Measurements from ENCODE around the gene THOC7. TPM values are rescaled to one million over a fixed set of nuclear protein-coding genes. Genes with fewer than 3 reads are reported as not detected.

The THOC7 gene
- total RNA-seq, 4 donors from 2014 or later, result 28.0 to 48.8 (median 40.1) TPM

DNA sequence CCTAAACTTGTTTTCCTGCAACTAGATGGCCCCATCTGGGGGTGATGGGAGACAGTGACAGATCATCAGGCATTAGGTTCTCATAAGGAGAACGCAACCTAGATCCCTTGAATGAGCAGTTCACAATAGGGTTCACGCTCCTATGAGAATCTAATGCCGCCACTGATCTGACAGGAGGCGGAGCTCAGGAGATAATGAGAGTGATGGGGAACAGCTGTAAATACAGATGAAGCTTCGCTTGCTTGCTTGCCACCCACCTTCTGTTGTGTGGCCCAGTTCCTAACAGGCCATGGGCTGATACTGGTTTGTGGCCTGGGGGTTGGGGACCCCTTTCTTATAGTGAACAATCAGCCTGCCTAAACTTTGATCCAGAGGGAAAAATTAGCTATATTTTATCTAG is 59.7 kb downstream of the THOC7 start:
- TF ChIP-seq POLR2AphosphoS5 (IDR thresholded peaks at IDR 0.05) (no peak), POLR2A (IDR thresholded peaks at IDR 0.05) (no peak), EP300 (IDR thresholded peaks at IDR 0.05) (no peak)
- TF ChIP-seq, protein P1, sequence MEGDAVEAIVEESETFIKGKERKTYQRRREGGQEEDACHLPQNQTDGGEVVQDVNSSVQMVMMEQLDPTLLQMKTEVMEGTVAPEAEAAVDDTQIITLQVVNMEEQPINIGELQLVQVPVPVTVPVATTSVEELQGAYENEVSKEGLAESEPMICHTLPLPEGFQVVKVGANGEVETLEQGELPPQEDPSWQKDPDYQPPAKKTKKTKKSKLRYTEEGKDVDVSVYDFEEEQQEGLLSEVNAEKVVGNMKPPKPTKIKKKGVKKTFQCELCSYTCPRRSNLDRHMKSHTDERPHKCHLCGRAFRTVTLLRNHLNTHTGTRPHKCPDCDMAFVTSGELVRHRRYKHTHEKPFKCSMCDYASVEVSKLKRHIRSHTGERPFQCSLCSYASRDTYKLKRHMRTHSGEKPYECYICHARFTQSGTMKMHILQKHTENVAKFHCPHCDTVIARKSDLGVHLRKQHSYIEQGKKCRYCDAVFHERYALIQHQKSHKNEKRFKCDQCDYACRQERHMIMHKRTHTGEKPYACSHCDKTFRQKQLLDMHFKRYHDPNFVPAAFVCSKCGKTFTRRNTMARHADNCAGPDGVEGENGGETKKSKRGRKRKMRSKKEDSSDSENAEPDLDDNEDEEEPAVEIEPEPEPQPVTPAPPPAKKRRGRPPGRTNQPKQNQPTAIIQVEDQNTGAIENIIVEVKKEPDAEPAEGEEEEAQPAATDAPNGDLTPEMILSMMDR (IDR thresholded peaks at IDR 0.05), result no peak

DNA sequence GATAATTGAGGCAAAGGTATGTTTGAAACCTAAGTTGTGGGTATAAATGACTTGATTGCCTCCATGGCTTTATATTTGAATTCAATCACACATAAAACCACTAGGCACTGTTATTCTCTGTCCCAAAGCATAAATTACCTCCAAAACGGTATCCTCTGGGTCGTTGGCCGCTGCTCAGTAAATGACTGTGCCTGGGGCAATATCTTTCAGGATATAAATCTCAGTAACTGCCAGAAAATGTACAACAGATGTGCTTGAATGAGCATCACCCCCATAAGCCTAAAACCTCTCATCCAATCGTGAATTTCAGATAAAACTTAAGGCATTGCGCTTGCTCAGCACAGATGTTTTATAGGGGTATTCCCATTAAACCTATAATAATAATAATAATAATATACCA is 63.5 kb downstream of the THOC7 start:
- 48% methylated on average over 5 of the region's 5 CpGs for WGBS
- no peaks in the 10 kb centered on the region for H3K27me3 ChIP-seq
- no peak for DNase-seq (ENCODE audit: low spot score in 2 of 2)
- H3K9me3 ChIP-seq, result no peaks in the 10 kb centered on the region
- H3K27ac ChIP-seq, result no peak overlapping the region
- TF ChIP-seq, protein P1 (IDR thresholded peaks at IDR 0.05), result no peak
- no peak for TF ChIP-seq EP300 (IDR thresholded peaks at IDR 0.05)
- no peaks in the 10 kb centered on the region for H3K4me1 ChIP-seq
- no peak overlapping the region for H3K4me3 ChIP-seq
- H3K36me3 ChIP-seq, result no peaks in the 10 kb centered on the region

More for the DNA sequence above, 59.7 kb downstream of the THOC7 start:
- Histone ChIP-seq H3K36me3 (no peaks in the 10 kb centered on the region), H3K4me1 (no peaks in the 10 kb centered on the region), H3K27ac (no peak overlapping the region), H3K9me3 (peaks cover 6% of the 10 kb centered on the region), H3K4me3 (no peak overlapping the region), H3K27me3 (no peaks in the 10 kb centered on the region)
- DNase-seq (ENCODE audit: low spot score in 2 of 2), result no peak
- WGBS, result 92% methylated on average over 5 of the region's 5 CpGs

DNA sequence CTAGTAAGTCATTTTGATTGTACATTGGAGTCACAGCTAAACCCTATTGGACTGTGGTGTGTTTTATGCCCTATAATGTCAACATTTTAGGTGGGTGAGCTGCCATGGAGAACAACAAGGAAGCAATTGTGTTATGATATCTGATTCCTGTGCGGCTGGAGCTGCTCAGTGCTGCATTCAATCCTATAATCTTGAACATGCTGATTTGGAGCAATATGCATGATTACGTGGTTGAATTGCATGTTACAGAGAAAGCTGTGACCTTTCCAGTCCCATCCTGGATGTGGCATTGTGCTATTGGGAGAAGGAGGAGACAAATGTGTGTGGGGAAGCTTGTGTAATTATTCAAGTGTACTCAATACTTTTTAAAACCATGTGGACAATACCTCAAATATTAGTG is 64.7 kb downstream of the THOC7 start:
- no peaks in the 10 kb centered on the region for H3K4me1 ChIP-seq
- no peak for DNase-seq (ENCODE audit: low spot score in 2 of 2)
- H3K27me3 ChIP-seq, result no peaks in the 10 kb centered on the region
- H3K4me3 ChIP-seq, result no peak overlapping the region
- no peak for TF ChIP-seq POLR2AphosphoS5 (IDR thresholded peaks at IDR 0.05)
- TF ChIP-seq, protein P1 (IDR thresholded peaks at IDR 0.05), result no peak
- no peak for TF ChIP-seq POLR2A (IDR thresholded peaks at IDR 0.05)
- no peak for TF ChIP-seq EP300 (IDR thresholded peaks at IDR 0.05)
- no peaks in the 10 kb centered on the region for H3K9me3 ChIP-seq
- WGBS, result 90% methylated on average over 2 of the region's 2 CpGs
- no peaks in the 10 kb centered on the region for H3K36me3 ChIP-seq
- H3K27ac ChIP-seq, result no peak overlapping the region

DNA sequence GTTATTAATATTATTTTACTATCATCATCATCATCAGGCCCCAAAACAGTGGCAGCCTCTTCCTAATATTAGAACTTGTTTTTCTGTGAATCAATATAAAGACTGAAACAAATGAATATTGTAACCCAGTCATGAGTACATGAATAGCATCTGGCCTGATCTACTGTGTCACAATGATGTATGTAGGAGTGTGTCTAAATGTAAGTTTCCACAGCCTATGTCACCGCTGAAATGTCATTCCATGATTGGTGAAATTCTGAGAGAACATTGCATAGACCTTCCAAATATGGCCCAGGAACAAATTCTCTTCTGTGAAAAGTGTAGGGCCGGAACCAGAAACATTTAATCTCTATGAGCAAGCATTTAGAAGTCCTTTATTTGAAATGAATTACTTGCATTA is 65.1 kb downstream of the THOC7 start:
- H3K36me3 ChIP-seq, result no peaks in the 10 kb centered on the region
- no peaks in the 10 kb centered on the region for H3K4me1 ChIP-seq
- no peak overlapping the region for H3K4me3 ChIP-seq
- WGBS, result 97% methylated on average over 2 of the region's 2 CpGs
- H3K9me3 ChIP-seq, result no peaks in the 10 kb centered on the region
- H3K27ac ChIP-seq, result no peak overlapping the region
- no peaks in the 10 kb centered on the region for H3K27me3 ChIP-seq
- no peak for DNase-seq (ENCODE audit: low spot score in 2 of 2)
- TF ChIP-seq, protein P1 (IDR thresholded peaks at IDR 0.05), result no peak
- TF ChIP-seq EP300 (IDR thresholded peaks at IDR 0.05) (no peak), POLR2AphosphoS5 (IDR thresholded peaks at IDR 0.05) (no peak), POLR2A (IDR thresholded peaks at IDR 0.05) (no peak)

DNA sequence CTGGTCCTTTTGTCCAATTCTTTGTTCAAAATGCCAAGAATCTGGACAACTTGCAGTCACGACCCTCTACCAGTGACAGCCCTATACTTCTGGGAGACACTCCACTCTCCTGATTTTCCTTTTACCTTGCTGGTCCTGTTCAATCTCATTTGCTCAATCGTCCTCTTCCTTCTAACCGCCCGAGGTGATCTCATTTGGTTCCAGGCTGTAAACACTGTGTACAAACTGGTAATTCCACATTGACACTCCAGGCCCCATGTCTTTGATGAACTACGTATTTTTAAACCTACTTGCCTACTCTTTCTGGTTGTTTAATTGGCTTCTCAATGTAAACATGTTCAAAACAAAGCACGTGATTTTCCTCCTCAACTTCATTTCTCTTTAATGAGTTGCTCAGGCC is 68.2 kb downstream of the THOC7 start:
- TF ChIP-seq EP300 (IDR thresholded peaks at IDR 0.05) (no peak), POLR2A (IDR thresholded peaks at IDR 0.05) (no peak), POLR2AphosphoS5 (IDR thresholded peaks at IDR 0.05) (no peak)
- TF ChIP-seq, protein P1 (IDR thresholded peaks at IDR 0.05), result no peak
- 38% methylated on average over 6 of the region's 6 CpGs for WGBS
- DNase-seq (ENCODE audit: low spot score in 2 of 2), result no peak

More for the DNA sequence above, 68.2 kb downstream of the THOC7 start:
- peaks cover 3% of the 10 kb centered on the region for H3K4me1 ChIP-seq
- H3K27me3 ChIP-seq, result no peaks in the 10 kb centered on the region
- no peaks in the 10 kb centered on the region for H3K36me3 ChIP-seq
- H3K27ac ChIP-seq, result no peak overlapping the region
- H3K4me3 ChIP-seq, result no peak overlapping the region
- H3K9me3 ChIP-seq, result no peaks in the 10 kb centered on the region

All from suprapubic skin (tissue), 4 donors.